Stimulated activated naive CD8-positive, alpha-beta T cell treated with anti-CD3 and anti-CD28 coated beads, Interleukin-15, Interleukin-2, amounts not matched to agents 100 ng/mL and 50 ng/mL, for 24 hours (primary cell): ENCODE results near the gene CHRNA1.

Source experiments
- H3K27ac Mint-ChIP-seq: one replicate; pipeline ENCODE4 v1.8.0; 2021; ENCODE audit warnings: mild to moderate bottlenecking, mixed read lengths
- H3K27me3 Mint-ChIP-seq: one replicate; pipeline ENCODE4 v1.8.0; 2021; ENCODE audit warnings: mixed read lengths
- H3K36me3 Mint-ChIP-seq: one replicate; pipeline ENCODE4 v1.8.0; 2021; ENCODE audit warnings: low read depth, mixed read lengths
- H3K4me1 Mint-ChIP-seq: one replicate; pipeline ENCODE4 v1.8.0; 2021; ENCODE audit warnings: low read depth, mixed read lengths
- H3K4me3 Mint-ChIP-seq: one replicate; pipeline ENCODE4 v1.8.0; 2021; ENCODE audit warnings: mild to moderate bottlenecking, mixed read lengths
- H3K9me3 Mint-ChIP-seq: one replicate; pipeline ENCODE4 v1.8.0; 2021; ENCODE audit warnings: mixed read lengths

Gene CHRNA1

DNA sequence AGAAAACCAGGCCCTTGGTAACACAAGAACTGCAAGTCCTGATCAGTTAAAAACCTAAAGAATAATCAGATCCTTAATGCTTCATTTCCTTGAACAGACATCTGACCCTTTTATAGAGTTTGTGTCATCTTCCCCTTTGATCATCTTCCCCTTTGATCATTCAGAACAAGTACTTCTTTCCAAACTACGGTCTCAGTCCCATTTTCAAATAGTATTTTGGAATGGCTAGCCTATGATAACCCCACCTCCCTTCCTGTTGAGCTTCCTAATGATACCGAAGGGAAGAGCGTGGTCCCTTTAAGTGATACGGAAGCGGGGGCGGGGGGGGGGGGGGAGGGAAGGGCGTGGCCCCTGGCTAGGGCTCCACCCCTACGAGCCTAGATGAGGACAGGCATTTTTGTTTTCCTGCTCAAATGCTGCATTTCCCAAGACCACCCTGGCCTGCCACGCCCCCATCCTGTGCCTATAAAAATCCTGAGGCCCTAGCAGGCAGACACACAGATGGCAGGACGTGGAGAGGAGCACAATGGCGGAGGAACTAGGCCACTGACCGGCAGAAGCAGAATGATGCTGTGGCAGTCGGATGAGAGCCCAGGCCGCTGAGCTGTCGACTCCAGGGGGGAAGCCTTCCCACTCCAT is 24.1 kb upstream of the CHRNA1 start:
- Mint-ChIP-seq H3K4me3 (peak overlapping the region; percentile 45), H3K36me3 (no peaks in the 10 kb centered on the region), H3K4me1 (peaks cover 23% of the 10 kb centered on the region), H3K27ac (peak overlapping the region; percentile 92), H3K27me3 (no peaks in the 10 kb centered on the region), H3K9me3 (no peaks in the 10 kb centered on the region)

- H3K36me3 Mint-ChIP-seq = no peaks in the 10 kb centered on the region
- H3K4me1 Mint-ChIP-seq = peaks cover 24% of the 10 kb centered on the region
- no peak overlapping the region for H3K4me3 Mint-ChIP-seq
- no peaks in the 10 kb centered on the region for H3K9me3 Mint-ChIP-seq
- peak overlapping the region; percentile 92 for H3K27ac Mint-ChIP-seq
- H3K27me3 Mint-ChIP-seq = no peaks in the 10 kb centered on the region
Measured at GRCh38 chr2:174787487-174788205, 23.4 kb upstream of the CHRNA1 start.

DNA sequence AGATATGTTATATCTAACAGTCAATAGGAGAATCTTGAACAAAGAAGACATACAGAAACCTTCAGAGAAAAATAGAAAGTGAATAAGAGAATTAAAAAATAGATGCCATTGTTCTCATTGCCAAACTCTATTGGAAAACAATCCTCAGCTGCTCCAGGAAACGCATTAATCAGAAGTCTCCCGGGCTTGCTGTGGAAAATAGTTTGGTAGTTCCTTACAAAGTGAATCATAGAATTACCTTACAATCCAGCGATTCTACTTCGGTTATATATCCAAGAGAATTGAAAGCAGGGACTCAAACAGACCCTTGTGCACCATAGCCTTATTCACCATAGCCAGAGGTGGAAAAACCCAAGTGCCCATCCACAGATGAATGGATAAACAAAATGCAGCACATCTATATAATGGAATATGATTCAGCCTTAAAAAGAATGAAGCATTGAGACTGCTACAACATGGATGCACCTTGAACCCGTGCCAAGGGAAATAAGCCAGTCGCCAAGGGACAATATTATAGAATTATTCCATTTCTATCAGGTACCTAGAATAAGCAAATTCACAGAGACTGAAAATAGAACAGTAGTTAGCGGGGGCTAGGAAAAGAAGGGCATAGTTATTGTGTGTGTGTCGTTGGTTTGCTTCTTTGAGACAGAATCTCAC is 21.9 kb upstream of the CHRNA1 start:
- no peaks in the 10 kb centered on the region for H3K9me3 Mint-ChIP-seq
- H3K36me3 Mint-ChIP-seq = no peaks in the 10 kb centered on the region
- H3K27ac Mint-ChIP-seq = no peak overlapping the region
- no peaks in the 10 kb centered on the region for H3K27me3 Mint-ChIP-seq
- H3K4me3 Mint-ChIP-seq = no peak overlapping the region
- H3K4me1 Mint-ChIP-seq = peaks cover 27% of the 10 kb centered on the region

- no peaks in the 10 kb centered on the region for H3K27me3 Mint-ChIP-seq
- no peaks in the 10 kb centered on the region for H3K36me3 Mint-ChIP-seq
- peak overlapping the region; percentile 42 for H3K27ac Mint-ChIP-seq
- H3K4me3 Mint-ChIP-seq = no peak overlapping the region
- peaks cover 31% of the 10 kb centered on the region for H3K4me1 Mint-ChIP-seq
- H3K9me3 Mint-ChIP-seq = no peaks in the 10 kb centered on the region
Measured at GRCh38 chr2:174785481-174785880, 21.2 kb upstream of the CHRNA1 start.

GRCh38 chr2:174784909-174785308 is 20.6 kb upstream of the CHRNA1 start:
- Mint-ChIP-seq H3K27me3 (no peaks in the 10 kb centered on the region), H3K4me3 (no peak overlapping the region), H3K36me3 (no peaks in the 10 kb centered on the region), H3K4me1 (peaks cover 36% of the 10 kb centered on the region), H3K27ac (no peak overlapping the region), H3K9me3 (no peaks in the 10 kb centered on the region)

- no peaks in the 10 kb centered on the region for H3K27me3 Mint-ChIP-seq
- no peak overlapping the region for H3K4me3 Mint-ChIP-seq
- no peak overlapping the region for H3K27ac Mint-ChIP-seq
- no peaks in the 10 kb centered on the region for H3K36me3 Mint-ChIP-seq
- H3K9me3 Mint-ChIP-seq = no peaks in the 10 kb centered on the region
- H3K4me1 Mint-ChIP-seq = peaks cover 42% of the 10 kb centered on the region
Measured at GRCh38 chr2:174784316-174784715, 20.0 kb upstream of the CHRNA1 start.

DNA sequence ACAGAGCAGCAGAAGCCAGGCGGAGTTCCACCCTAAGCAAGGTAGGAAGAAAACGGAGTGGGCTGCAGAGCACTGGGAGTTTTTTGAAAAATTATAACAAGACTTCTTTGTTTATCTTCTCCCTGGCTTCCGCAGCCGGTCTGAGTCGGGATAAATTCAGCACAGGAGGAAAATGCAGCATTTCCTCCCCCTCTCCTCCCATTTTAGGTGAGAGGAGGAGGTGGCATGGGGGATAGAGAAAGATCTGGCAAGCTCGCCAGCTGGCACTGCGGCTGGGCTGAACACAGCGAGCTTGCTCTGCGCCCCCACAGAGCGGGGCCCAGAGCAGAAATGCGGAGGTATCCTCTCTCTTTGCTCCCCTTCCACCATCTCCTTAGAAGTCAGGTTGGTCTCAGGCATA is 17.7 kb upstream of the CHRNA1 start:
- no peaks in the 10 kb centered on the region for H3K27me3 Mint-ChIP-seq
- no peaks in the 10 kb centered on the region for H3K9me3 Mint-ChIP-seq
- H3K36me3 Mint-ChIP-seq = no peaks in the 10 kb centered on the region
- H3K4me1 Mint-ChIP-seq = peaks cover 43% of the 10 kb centered on the region
- no peak overlapping the region for H3K4me3 Mint-ChIP-seq
- H3K27ac Mint-ChIP-seq = no peak overlapping the region

- H3K4me1 Mint-ChIP-seq = peaks cover 49% of the 10 kb centered on the region
- no peak overlapping the region for H3K4me3 Mint-ChIP-seq
- H3K36me3 Mint-ChIP-seq = no peaks in the 10 kb centered on the region
- no peaks in the 10 kb centered on the region for H3K9me3 Mint-ChIP-seq
- no peak overlapping the region for H3K27ac Mint-ChIP-seq
- H3K27me3 Mint-ChIP-seq = no peaks in the 10 kb centered on the region
Measured at GRCh38 chr2:174781298-174781697, 17.0 kb upstream of the CHRNA1 start.

DNA sequence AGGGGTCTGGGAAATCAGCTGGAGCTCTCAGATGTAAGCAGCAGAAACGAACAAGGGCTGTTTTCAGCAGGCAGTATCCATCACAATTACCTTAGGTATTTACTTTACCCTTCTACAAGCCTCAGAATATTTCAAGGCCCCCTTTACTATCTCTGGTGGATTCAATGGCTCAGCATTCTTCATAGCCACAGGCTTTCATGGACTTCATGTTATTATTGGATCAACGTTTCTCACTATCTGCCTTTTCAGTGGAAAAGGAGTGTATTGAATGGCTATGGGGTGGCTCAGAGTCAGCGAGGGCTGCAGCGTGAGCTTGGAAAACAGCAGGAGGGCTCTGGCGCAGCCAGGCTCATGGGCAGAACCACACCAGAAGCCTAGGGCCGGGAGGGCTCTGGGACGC is 16.6 kb upstream of the CHRNA1 start:
- H3K27ac Mint-ChIP-seq = peak overlapping the region; percentile 56
- no peaks in the 10 kb centered on the region for H3K9me3 Mint-ChIP-seq
- H3K4me1 Mint-ChIP-seq = peaks cover 53% of the 10 kb centered on the region
- no peak overlapping the region for H3K4me3 Mint-ChIP-seq
- H3K27me3 Mint-ChIP-seq = no peaks in the 10 kb centered on the region
- H3K36me3 Mint-ChIP-seq = no peaks in the 10 kb centered on the region

GRCh38 chr2:174780191-174780840 is 16.0 kb upstream of the CHRNA1 start:
- Mint-ChIP-seq H3K27ac (peak overlapping the region; percentile 56), H3K36me3 (no peaks in the 10 kb centered on the region), H3K4me1 (peaks cover 58% of the 10 kb centered on the region), H3K9me3 (no peaks in the 10 kb centered on the region), H3K27me3 (no peaks in the 10 kb centered on the region), H3K4me3 (peak overlapping the region; percentile 1)

DNA sequence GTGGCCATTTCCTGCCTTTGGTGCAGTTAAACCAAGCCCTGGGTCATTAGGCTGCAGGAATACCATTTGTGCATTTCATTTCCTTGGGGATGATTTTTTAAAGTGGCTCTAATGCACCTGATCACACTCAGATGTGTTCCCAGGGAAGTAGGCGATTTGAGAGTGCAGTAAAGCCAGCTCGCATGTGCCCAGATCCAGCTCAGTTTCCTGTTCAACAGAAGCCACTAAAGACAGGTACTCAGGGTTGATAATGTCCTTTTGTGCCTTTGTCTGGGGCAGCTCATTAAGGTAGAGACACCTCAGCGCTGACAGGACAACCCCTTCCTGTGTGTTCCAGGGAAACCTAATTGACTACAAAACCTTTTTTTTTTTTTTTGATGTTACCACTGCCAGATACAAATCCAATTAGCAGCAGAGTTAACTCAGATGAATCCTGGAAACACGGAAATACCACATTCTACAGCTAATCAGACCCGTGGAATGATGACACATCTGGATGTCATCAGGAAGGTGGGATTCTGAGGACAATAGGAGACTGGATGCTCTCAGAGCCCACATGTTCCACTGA is 15.2 kb upstream of the CHRNA1 start:
- H3K9me3 Mint-ChIP-seq = no peaks in the 10 kb centered on the region

DNA sequence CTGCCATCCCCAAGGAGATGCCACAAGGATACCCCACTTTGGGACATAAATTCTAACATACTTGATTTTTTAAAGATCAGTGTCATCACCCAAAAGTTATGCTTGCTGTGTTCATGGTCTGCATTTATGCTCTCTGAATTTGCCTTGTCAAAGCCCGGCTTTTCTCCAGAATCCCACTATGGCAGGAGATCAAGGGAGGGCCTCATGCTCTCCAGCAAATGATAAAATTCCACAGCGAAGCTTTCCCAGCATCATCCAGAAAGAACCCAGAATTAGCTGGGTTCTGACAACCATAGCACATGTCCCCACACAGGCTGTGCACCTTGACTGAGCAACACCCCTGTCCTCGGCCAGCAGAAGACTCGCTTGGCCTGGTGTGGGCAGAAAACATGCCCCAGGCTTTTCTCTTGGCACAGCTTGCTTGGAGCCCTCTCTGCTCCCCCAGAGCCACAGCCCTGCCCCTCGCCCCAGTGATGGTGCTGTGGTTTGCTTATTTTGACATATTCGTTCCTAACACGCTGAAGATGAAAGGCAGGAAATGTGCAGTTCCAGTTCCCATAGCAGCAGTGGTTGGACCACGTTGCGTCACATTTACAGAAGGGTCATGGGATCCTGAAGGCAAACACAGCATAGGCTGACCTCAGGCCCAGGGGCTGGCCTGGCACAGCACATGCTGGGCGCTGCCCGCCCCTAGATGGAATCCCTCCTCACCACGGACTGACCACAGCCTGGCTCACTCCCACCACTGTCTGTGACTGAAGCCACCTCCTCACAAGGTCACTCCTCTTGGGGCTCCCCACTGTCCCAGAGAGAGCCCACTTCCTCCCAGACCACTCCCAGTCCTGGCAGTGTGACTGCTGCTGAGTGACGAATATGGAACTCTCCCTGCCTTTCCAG is 14.1 kb upstream of the CHRNA1 start:
- Mint-ChIP-seq H3K27ac (peak overlapping the region; percentile 94), H3K9me3 (no peaks in the 10 kb centered on the region), H3K27me3 (no peaks in the 10 kb centered on the region), H3K4me1 (peaks cover 62% of the 10 kb centered on the region), H3K4me3 (peak overlapping the region; percentile 67), H3K36me3 (no peaks in the 10 kb centered on the region)

More for the DNA sequence above, 15.2 kb upstream of the CHRNA1 start:
- Mint-ChIP-seq H3K4me1 (peaks cover 62% of the 10 kb centered on the region), H3K4me3 (no peak overlapping the region), H3K36me3 (no peaks in the 10 kb centered on the region), H3K27ac (peak overlapping the region; percentile 94), H3K27me3 (no peaks in the 10 kb centered on the region)

DNA sequence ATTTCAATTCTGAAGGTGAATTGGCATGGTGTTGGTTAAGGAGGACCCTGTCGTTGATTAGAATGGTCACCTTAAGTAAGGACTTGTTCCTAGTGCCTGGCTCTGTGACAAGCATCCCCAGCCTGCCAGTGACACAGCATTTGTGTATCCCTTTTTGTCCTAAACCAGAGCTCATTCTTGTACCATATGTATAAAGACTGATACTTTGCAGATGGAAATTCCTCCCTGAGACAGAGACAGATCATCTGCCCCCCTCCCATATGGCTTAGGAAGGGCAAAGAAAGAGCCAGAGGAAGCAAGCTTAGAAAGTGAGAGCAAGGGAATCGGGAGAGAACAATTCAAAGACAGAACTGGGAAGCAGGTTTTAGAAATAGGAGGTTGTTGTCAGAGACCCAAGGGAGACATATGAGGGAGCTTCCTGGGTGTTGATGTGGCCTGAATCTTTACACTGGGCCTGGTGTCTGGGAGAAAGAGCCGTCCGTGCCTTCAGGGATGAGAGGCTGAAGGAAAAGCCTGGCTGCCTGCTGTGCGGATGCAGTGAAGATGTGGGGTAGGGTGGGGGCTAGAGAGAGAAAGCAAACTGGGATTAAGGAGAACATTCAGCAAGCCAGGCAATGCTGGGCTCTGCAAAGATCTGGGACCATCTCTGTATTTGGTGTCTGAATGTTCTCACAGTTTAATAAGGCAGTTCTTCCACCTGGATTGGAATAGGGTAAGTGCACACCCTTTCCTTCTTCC is 13.2 kb upstream of the CHRNA1 start:
- peak overlapping the region; percentile 94 for H3K27ac Mint-ChIP-seq
- H3K36me3 Mint-ChIP-seq = no peaks in the 10 kb centered on the region
- H3K27me3 Mint-ChIP-seq = no peaks in the 10 kb centered on the region
- H3K9me3 Mint-ChIP-seq = no peaks in the 10 kb centered on the region
- H3K4me3 Mint-ChIP-seq = peak overlapping the region; percentile 67
- peaks cover 60% of the 10 kb centered on the region for H3K4me1 Mint-ChIP-seq
